Loucy (cell line): ENCODE data around the gene SLC1A1.

Source experiments
- H2AFZ ChIP-seq: fragments of 200-600 bp; sonication (generic); 2 replicates; pipeline ENCODE4 v1.6.0; 2016; ENCODE audit warnings: antibody characterized with exemption, mild to moderate bottlenecking, low read length, moderate library complexity
- H3F3A ChIP-seq: fragments of 200-600 bp; 2 replicates; pipeline ENCODE4 v1.6.0; 2016; ENCODE audit warnings: antibody characterized with exemption, low read depth, mild to moderate bottlenecking
- H3K27me3 ChIP-seq: fragments of 200-600 bp; sonication (generic); 2 replicates; pipeline ENCODE4 v1.6.1; 2014; ENCODE audit warnings: low read length, mild to moderate bottlenecking; ENCODE audit not compliant: insufficient read depth, poor library complexity, severe bottlenecking
- H3K36me3 ChIP-seq: fragments of 200-600 bp; sonication (generic); 2 replicates; pipeline ENCODE4 v1.6.1; 2016; ENCODE audit warnings: low read length; ENCODE audit not compliant: insufficient read depth
- H3K4me1 ChIP-seq: fragments of 200-600 bp; sonication (generic); 2 replicates; pipeline ENCODE4 v1.5.1; 2014; ENCODE audit warnings: low read length, mild to moderate bottlenecking; ENCODE audit not compliant: insufficient read depth, poor library complexity, severe bottlenecking
- H3K4me2 ChIP-seq: fragments of 200-600 bp; sonication (generic); 2 replicates; pipeline ENCODE4 v1.6.0; 2014; ENCODE audit warnings: antibody characterized with exemption, low read length, low read depth, mild to moderate bottlenecking; ENCODE audit not compliant: poor library complexity, severe bottlenecking
- H3K4me3 ChIP-seq: fragments of 200-600 bp; sonication (generic); 2 replicates; pipeline ENCODE4 v1.5.1; 2014; ENCODE audit warnings: low read length, mild to moderate bottlenecking, mixed read lengths; ENCODE audit not compliant: poor library complexity, severe bottlenecking
- H3K79me2 ChIP-seq: fragments of 200-600 bp; sonication (generic); 2 replicates; pipeline ENCODE4 v1.6.1; 2014; ENCODE audit warnings: low read length; ENCODE audit not compliant: insufficient read depth
- H3K9ac ChIP-seq: fragments of 200-600 bp; sonication (generic); 2 replicates; pipeline ENCODE4 v1.6.0; 2014; ENCODE audit warnings: mild to moderate bottlenecking, low read depth, low read length, moderate library complexity; ENCODE audit not compliant: poor library complexity, severe bottlenecking
- H3K9me2 ChIP-seq: fragments of 200-600 bp; sonication (generic); replicated peaks from 2 replicates; pipeline ENCODE4 v1.6.1; 2016; ENCODE audit warnings: low read depth, low read length, mixed read lengths
- H3K9me3 ChIP-seq: fragments of 200-600 bp; sonication (generic); 2 replicates; pipeline ENCODE4 v1.6.1; 2014; ENCODE audit warnings: mild to moderate bottlenecking, antibody characterized with exemption, low read length, low read depth; ENCODE audit not compliant: insufficient read depth
- H4K20me1 ChIP-seq: fragments of 200-600 bp; sonication (generic); 2 replicates; pipeline ENCODE4 v1.6.0; 2014; ENCODE audit warnings: antibody characterized with exemption, low read length, mild to moderate bottlenecking; ENCODE audit not compliant: insufficient read depth, poor library complexity, severe bottlenecking
- CTCF ChIP-seq: fragments of 200-600 bp; sonication (generic); conservative IDR thresholded peaks from 2 replicates; pipeline ENCODE4 v1.5.1; 2014; ENCODE audit warnings: mild to moderate bottlenecking, antibody characterized with exemption, low read length
- EZH2phosphoT487 ChIP-seq: fragments of 200-600 bp; IDR thresholded peaks from 2 replicates; pipeline ENCODE4 v1.6.1; 2018; ENCODE audit warnings: antibody characterized with exemption, mild to moderate bottlenecking, moderate library complexity, borderline replicate concordance

The SLC1A1 gene

DNA sequence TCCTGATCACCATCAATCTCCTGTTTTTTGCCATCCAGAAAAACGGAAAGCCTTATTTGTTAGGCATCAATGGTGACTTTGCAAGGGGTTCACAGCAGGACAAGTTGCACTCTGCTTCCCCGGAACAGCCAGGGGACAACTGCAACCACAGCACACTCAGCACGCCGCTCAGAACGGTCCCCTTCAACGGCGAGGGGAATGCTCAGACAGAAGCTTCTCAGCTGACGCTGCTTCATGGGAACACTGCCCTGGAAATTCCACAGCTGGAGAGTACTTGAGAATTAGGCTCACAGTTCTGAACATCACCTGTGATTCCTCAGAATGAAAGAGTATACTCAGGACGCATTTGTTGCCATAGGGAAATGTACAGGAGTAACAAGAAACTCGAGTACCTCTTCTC is 131.7 kb downstream of the SLC1A1 start:
- H3F3A ChIP-seq: no peaks in the 10 kb centered on the region
- H3K27me3 ChIP-seq: peaks cover 92% of the 10 kb centered on the region
- H3K79me2 ChIP-seq: no peaks in the 10 kb centered on the region
- H3K9ac ChIP-seq: no peak overlapping the region
- peaks cover 14% of the 10 kb centered on the region for H3K4me1 ChIP-seq
- TF ChIP-seq CTCF: no peak
- TF ChIP-seq EZH2phosphoT487: no peak
- H3K9me2 ChIP-seq: no peaks in the 10 kb centered on the region
- H3K36me3 ChIP-seq: no peaks in the 10 kb centered on the region
- no peaks in the 10 kb centered on the region for H3K9me3 ChIP-seq
- H3K4me2 ChIP-seq: no peak overlapping the region
- no peaks in the 10 kb centered on the region for H4K20me1 ChIP-seq
- H3K4me3 ChIP-seq: no peak overlapping the region
- no peak overlapping the region for H2AFZ ChIP-seq

GRCh38 chr9:4630836-4631235 is 140.6 kb downstream of the SLC1A1 start:
- no peaks in the 10 kb centered on the region for H3K9me2 ChIP-seq
- H3K4me1 ChIP-seq: no peaks in the 10 kb centered on the region
- no peak overlapping the region for H3K4me2 ChIP-seq
- no peaks in the 10 kb centered on the region for H3K9me3 ChIP-seq
- no peaks in the 10 kb centered on the region for H3K79me2 ChIP-seq
- no peaks in the 10 kb centered on the region for H4K20me1 ChIP-seq
- no peaks in the 10 kb centered on the region for H3K36me3 ChIP-seq
- H3K9ac ChIP-seq: no peak overlapping the region
- H3K4me3 ChIP-seq: no peak overlapping the region
- no peaks in the 10 kb centered on the region; the same call in 1 of the 2 replicates for H3F3A ChIP-seq
- H2AFZ ChIP-seq: no peak overlapping the region
- TF ChIP-seq EZH2phosphoT487 (no peak), CTCF (no peak)
- peaks cover 88% of the 10 kb centered on the region for H3K27me3 ChIP-seq
